T-helper 1 cell treated with Interleukin-12 subunit alpha and Interleukin-12 subunit beta and Interleukin-4 antibody, amounts not matched to agents 30 ng/mL and 1 ng/mL, for 36 hours (primary cell): ENCODE data around the gene SUGCT. TPM values are rescaled to one million over a fixed set of nuclear protein-coding genes. Genes with fewer than 3 reads are reported as not detected.
"Not testable (repeated sequence)": the region's sequence is repeated elsewhere in the genome, so short reads cannot be mapped to it uniquely, and the experiment has no call there.

ENCODE experiments used
- intact Hi-C: fragments of 100-400 bp; cut with micrococcal nuclease; formaldehyde crosslinking; loops from one replicate; pipeline ENCODE4 v1.15.1; 2024
- total RNA-seq: library from RNA; stranded (reverse); gene quantifications from 2 replicates; pipeline ENCODE4 v1.2.3, GENCODE V29; 2022

SUGCT gene
- total RNA-seq, 1 donor from 2014 or later, result not detected

- intact Hi-C loops, result no loop called here
Measured at GRCh38 chr7:40608321-40609075, 473.7 kb downstream of the SUGCT start.

DNA sequence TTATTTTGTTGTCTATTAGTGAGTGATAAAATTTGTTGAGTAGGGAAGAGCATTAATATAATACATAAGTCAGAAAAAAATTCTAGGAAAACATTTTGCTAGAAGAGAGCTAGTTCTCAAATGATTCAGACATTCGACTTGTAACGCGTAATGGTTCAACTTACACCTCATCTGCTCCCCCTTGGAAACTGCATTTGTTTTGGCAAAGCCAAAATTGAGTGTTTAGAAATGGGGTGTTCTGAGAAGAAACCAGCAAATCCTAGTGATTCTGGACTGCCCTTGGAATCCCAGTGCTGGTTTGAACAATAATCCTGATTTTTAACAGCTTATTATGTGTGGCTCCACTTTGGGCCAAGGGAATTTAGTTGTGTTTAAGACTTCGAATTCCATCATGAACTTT, 475.7 kb downstream of the SUGCT start:
- intact Hi-C loops, result no loop called here

- intact Hi-C loops, result no loop called here
Measured at GRCh38 chr7:40611095-40611871, 476.5 kb downstream of the SUGCT start.

- intact Hi-C loops, result no loop called here
Measured at GRCh38 chr7:40612298-40612697, 477.5 kb downstream of the SUGCT start.

DNA sequence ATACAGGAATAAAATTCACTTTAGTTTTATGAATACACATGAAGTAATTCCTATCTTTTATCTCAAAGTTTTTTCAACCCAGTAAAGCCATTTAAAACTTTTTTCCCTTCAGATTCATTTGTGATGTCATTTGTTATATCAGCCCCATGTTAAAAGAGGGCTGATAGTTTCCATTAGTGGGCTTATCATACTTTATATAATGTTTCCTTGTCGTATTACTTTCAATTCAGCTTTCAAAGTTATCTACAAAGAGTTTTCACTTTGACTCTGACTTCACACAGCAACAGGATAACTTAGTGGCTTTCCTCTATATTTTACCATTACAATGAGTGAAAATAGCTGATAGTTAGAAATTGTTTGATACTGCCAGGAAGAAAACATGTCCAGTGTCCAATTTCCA, 484.8 kb downstream of the SUGCT start:
- intact Hi-C loops, result no loop called here

DNA sequence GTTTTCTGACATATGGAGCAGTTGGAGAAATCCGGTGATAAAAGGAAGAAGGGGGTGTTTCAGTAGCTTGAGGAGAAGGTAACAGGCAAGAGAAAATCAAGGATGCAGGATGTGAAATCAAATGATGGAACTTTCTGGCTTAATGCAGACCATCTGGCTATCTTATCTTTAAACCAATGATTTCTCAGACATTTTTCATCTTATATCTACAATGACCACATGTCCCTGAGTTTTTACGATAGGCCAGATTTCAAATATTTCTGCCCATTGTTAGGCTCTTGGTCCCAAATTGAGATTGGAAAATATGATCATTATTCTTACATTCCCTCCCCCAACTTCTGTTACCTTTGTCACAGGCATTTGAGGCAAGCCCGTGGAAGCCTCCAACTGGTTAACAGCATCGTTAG, 486.8 kb downstream of the SUGCT start:
- intact Hi-C loops, result no loop called here

GRCh38 chr7:40622941-40623501, 488.2 kb downstream of the SUGCT start:
- intact Hi-C loops, result no loop called here

DNA sequence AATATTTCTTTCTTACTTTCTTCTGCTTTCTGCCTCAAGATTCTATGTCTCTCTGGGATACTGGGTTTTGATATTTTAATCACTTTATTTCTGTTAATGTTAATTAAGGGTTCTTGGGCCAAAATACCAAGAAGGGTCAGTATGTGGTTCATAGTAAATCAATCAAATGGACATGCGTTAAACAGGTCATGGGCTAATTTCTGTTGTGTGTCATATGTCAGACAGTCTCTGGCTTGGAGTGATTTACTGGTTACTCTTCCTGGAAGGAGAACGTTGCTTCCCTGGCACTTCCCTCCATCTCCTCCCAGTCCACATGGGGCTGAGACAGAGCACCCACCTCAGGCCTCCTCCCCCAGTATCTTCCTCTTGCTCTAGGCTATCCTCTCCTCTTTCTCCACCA, 489.1 kb downstream of the SUGCT start:
- intact Hi-C loops, result no loop called here

GRCh38 chr7:40627361-40627760, 492.6 kb downstream of the SUGCT start:
- intact Hi-C loops, result not testable (repeated sequence)

GRCh38 chr7:40629891-40630290, 495.1 kb downstream of the SUGCT start:
- intact Hi-C loops, result no loop called here

- intact Hi-C loops, result no loop called here
Measured at GRCh38 chr7:40634118-40634517, 499.3 kb downstream of the SUGCT start.

- intact Hi-C loops, result no loop called here
Measured at GRCh38 chr7:40638545-40639320, 503.9 kb downstream of the SUGCT start.

DNA sequence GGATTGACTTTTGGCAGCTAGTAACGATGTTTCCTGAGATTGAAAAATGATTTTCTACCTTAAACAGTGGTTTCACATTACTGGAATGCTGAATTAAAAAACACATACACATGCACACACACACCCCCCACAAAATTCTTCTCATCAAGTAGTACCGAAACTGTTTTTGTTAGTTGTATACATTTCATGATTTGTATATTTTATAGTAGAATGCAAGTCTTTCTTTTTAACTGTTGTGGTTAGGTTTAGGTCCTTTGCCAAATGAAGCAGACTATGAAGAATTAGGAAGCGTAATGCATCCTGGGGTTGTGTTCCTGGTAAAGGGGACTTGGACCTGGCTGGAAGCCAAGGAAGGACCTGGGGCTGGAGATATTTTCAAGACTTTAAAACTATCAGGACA, 505.8 kb downstream of the SUGCT start:
- intact Hi-C loops, result no loop called here

DNA sequence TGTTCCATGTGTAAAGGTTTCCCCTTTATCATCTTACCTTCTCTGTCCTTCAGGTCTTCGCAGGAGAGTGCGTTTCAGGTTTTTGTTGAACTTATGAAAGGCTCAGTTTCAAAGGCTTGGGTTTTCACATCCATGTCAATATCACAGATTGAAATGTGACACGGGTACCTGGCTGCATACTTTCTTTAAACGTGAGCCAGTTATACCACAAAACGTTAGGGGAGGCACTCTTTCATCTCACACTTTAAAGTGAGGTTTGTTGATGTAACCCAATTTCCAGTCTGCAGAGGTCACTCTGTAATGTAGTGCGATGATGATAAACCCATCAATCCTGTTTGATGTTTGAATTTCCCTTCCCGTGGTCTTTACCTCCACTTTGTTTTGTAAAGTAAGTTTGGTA, 506.9 kb downstream of the SUGCT start:
- intact Hi-C loops, result no loop called here

GRCh38 chr7:40643664-40644063, 508.9 kb downstream of the SUGCT start:
- intact Hi-C loops, result no loop called here

DNA sequence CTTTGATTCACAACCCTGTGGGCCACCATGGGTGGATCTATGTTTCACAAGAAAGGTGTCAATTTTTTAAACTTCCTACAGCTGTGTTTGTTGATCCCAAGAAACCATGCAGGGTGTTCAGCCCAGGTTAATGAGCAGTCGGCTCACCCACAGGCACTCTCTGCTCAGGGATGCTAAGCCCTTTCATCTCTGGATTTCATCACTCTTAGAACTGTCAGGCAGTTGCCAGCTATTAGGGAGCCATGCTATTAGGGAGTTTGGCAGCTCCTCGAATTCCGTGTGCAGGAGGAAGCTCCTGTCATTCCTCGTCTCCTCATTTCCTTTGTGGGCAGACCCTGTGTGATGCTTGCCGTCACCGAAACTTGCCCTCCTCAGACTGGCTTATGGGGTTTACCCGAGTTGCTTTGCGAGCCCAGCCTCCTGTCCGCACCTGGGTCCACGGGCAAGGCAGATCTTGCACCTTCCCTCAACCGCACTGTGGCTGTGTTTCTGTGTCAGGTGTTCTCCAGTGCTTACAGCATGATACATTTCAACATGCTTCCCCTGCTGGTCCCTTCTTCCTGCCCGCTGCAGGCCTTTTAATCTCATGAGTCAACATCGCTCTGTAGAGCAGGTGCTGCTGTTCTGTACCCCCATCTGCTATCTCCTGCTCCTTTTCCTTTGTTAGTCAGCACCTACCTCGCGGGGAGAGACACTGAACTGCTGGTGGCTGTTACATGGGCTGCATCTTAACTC, 509.8 kb downstream of the SUGCT start:
- intact Hi-C loops, result no loop called here

GRCh38 chr7:40645197-40645596, 510.4 kb downstream of the SUGCT start:
- intact Hi-C loops, result no loop called here

- intact Hi-C loops, result no loop called here
Measured at GRCh38 chr7:40646717-40647116, 511.9 kb downstream of the SUGCT start.

GRCh38 chr7:40647719-40648118, 512.9 kb downstream of the SUGCT start:
- intact Hi-C loops, result no loop called here

DNA sequence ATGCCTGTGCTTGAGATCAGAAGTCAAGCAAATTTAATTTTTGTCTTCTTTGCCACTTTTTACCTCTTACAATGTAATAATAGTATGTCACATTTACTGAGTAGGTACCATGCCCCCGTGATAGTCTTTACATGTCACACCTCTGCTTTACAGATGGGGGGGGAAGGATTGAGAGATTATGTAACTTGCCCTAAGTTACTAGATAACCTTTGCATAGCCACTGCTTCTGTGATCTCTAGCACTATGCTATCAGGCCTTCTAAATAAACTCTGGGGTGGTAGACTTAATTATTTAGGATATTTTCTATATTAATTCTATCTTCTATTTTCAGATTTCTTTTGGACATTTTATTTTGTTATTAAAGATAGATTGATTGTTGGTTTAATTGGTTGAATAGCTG, 514.4 kb downstream of the SUGCT start:
- intact Hi-C loops, result no loop called here

DNA sequence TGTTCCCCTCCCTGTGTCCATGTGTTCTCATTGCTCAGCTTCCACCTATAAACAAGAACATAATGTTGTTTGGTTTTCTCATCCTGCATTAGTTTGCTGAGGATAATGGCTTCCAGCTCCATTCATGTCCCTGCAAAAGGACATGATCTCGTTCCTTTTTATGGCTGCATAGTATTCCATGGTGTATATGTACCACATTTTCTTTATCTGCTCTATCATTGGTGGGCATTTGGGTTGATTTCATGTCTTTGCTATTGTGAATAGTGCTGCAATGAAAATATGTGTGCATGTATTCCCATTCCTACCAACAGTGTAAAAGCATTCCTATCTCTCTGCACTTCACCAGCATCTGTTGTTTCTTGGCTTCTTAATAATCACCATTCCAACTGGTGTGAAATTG, 516.1 kb downstream of the SUGCT start:
- intact Hi-C loops, result not testable (repeated sequence)
